Retinal pigment epithelial cell (primary cell): ENCODE results near the gene MSMO1.

Experiments
- DNase-seq: peaks from one replicate; pipeline ENCODE4 v3.0.0-alpha.2; 2010; ENCODE audit warnings: low read depth
- H3K4me3 ChIP-seq: 2 replicates; pipeline ENCODE4 v1.5.1; 2011; ENCODE audit warnings: mild to moderate bottlenecking, low read length, control low read depth, moderate library complexity
- TF ChIP-seq, protein P1 (sequence below): conservative IDR thresholded peaks from 2 replicates; pipeline ENCODE4 v1.5.1; 2011; ENCODE audit warnings: low read depth, low read length, control low read depth, inconsistent platforms

Gene MSMO1

DNA sequence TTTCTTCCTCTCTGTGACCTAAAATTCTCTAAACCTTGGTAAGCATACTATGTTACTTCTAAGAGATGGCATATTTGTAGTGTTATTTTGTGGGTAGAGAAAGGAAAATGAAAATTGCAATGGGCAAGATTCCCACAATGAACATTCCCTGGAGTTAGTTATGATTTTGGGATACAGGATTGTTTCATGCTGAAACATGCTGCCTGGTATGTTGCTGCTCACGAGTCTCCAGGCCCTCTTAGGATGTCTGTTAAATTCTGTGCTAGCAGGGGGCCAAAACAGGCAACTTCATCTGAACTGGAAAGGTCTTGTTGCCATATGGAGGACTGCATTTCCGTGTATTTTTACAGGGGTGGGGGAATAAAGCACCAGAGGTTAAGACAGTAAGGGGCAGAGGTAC is 18.9 kb upstream of the MSMO1 start:
- no peak overlapping the region for H3K4me3 ChIP-seq
- DNase-seq = no peak
- TF ChIP-seq, protein P1, sequence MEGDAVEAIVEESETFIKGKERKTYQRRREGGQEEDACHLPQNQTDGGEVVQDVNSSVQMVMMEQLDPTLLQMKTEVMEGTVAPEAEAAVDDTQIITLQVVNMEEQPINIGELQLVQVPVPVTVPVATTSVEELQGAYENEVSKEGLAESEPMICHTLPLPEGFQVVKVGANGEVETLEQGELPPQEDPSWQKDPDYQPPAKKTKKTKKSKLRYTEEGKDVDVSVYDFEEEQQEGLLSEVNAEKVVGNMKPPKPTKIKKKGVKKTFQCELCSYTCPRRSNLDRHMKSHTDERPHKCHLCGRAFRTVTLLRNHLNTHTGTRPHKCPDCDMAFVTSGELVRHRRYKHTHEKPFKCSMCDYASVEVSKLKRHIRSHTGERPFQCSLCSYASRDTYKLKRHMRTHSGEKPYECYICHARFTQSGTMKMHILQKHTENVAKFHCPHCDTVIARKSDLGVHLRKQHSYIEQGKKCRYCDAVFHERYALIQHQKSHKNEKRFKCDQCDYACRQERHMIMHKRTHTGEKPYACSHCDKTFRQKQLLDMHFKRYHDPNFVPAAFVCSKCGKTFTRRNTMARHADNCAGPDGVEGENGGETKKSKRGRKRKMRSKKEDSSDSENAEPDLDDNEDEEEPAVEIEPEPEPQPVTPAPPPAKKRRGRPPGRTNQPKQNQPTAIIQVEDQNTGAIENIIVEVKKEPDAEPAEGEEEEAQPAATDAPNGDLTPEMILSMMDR = no peak

DNA sequence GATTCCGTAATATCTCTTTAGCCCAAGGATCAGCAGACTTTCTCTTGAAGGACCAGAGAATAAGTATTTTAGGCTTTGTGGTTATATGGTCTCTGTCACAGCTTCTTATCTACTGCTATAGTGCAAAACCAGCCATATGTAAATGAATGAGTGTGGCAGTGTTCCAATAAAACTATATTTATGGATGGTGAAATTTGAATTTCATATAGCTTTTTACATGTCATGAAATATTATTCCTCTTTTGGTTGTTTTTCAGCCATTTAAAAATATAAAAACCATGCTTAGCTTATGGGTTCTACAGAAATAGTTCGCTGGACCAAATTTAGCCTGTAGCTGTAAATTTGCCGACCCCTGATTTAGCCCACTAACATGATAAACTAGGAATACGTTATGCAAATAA is 18.0 kb upstream of the MSMO1 start:
- TF ChIP-seq, protein P1 = no peak
- H3K4me3 ChIP-seq = no peak overlapping the region
- no peak for DNase-seq

DNA sequence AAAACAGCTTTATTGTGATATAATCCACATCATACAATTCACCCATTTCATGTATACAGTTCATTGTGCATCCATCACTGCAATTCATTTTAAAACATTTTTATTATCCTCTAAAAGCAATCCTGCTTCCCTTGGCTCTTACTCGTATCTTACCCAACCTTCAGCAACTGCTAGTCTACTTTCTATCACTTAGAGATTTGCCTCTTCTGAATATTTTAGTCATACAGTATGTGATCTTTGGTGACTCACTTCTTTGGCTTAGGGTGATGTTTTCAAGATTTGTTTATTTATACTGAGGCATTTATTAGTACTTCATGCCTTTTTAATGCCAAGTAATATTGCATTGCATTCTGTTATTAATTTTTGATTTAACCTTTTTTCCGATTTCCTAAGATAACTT is 15.0 kb upstream of the MSMO1 start:
- no peak overlapping the region for H3K4me3 ChIP-seq
- TF ChIP-seq, protein P1 = no peak
- no peak for DNase-seq

DNA sequence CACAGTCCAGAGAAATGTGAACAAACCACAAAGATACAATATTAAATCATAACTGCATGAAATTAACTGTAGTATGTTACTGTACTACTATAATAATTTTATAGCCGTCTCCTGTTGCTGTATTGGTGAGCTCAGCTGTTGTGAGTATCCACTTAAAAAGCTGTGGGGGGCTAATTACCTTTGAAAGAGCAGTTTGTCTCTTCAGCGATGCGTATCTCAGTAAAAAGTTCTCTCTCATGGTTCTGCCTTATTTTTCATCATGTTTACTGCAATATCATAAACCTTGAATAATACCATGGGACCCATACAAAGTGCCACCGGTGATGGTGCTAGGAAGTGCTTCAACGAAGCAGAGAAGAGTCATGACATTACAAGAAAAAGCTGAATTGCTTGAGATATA is 8.4 kb upstream of the MSMO1 start:
- TF ChIP-seq, protein P1 = no peak
- no peak overlapping the region for H3K4me3 ChIP-seq
- DNase-seq = no peak

DNA sequence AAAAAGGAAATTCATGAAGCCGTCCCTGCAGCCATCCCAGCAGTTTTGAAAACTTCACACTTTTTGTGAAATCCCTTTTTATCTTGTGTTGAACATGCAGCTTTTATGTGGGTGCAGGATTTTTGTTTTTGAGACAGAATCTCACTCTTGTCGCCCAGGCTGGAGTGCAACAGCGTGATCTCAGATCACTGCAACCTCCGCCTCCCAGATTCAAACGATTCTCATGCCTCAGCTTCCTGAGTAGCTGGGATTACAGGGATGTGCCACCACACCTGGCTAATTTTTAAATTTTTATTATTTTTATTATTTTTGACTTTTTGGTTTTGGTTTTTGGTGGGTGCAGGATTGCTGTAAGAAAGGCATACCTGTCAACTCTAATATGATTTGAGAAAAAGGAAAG is 8.0 kb upstream of the MSMO1 start:
- H3K4me3 ChIP-seq = no peak overlapping the region
- TF ChIP-seq, protein P1 = no peak
- DNase-seq = no peak

DNA sequence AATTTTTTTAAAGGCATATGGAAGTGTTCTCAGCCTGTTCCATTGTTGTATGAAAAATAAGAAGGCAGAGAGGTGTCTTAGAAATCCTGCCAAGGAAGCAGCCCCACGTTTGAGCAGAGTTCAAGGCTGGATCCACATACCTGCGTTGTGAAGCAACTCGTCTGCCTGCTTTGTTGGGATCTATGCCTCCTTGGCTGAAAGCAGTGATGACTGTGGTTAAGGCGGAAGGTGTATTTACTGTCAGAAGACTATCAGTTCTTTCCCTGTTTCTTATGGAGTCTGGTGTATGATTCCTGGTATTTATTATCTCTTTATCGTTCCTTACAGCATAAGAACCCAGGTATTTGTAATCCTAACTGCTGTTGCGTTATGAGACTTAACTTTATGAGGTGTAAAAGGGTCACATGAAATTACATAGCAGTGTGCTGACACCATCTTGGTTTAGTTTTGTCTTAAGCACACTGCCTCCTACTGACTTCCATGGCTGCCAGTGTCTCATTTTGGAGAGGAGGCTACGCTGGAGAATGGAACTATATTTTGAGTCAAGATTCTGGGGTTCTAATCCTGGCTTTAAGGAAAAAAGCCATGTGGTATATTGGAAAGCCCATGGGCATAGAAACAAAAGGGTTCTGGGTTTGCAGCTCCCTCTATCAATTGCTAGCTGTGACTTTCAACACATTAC is 3.1 kb upstream of the MSMO1 start:
- no peak for DNase-seq
- TF ChIP-seq, protein P1 = no peak
- no peak overlapping the region for H3K4me3 ChIP-seq

DNA sequence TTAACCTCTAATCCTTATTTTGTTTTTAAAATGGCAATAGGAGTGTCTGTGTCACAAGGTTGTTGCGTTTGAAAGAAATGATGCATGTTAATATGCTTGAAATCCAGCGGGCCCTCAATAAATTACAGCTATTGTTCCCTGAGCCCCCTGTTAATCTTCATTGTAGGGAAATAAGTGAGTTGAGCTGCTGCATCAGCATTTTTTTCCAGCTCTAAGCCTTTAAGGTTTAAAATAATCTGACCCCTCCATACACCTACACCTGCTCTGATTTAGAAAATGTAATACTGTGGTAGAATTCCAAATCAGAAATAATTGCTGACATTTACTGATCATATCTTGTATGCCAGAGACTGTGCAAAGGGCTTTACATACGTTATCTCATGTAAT is 2.6 kb upstream of the MSMO1 start:
- DNase-seq = no peak
- TF ChIP-seq, protein P1 = no peak
- H3K4me3 ChIP-seq = no peak overlapping the region
